Measurements from ENCODE around the gene SF3A2.

- no peak for TF ChIP-seq CTCF (IDR thresholded peaks at IDR 0.05; ENCODE audit: insufficient read depth, low read length, poor library complexity, severe bottlenecking)
- no peak for TF ChIP-seq EZH2phosphoT487 (conservative IDR thresholded peaks at IDR 0.05; ENCODE audit: low read length)
Observed at GRCh38 chr19:2223391-2223790, 13.2 kb upstream of the SF3A2 start.

All from SU-DHL-6 (cell line).